Measurements from ENCODE around the gene ACER1.

DNA sequence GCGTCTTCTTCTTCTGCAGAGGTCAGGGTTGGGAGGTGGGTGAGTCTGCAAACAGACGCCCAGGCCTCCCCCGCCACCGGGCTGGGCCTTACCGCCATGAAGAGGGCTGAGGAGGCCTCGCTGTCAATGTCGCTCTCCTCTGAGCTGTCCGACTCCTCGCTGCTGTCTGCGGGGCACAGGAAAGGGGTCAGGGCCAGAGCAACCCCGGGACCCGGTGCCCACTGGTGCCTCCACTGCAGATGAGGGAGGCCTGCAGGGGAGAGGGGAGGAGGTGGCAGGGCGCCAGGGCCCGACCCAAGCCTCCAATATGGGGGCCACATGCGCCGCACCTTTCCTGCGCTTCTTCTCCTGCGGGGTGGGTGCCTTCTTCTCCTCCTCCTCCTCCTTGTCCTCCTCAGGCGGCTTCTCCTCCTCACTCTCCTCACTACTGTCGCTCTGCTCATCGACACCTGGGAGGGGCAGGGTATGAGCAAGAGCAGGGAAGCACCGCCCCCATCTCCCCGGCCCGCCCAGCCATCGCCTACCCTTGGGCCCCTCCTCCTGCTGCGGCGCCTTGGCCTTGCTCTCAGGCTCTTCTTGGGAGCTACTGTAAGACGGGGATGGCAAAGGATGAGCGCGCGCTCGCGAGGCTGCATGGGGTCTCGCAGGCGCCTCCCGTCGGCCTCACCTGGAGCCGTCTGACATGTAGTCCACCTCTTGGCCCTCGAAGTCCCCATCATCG is 47.8 kb upstream of the ACER1 start:
- TF ChIP-seq, protein P1, sequence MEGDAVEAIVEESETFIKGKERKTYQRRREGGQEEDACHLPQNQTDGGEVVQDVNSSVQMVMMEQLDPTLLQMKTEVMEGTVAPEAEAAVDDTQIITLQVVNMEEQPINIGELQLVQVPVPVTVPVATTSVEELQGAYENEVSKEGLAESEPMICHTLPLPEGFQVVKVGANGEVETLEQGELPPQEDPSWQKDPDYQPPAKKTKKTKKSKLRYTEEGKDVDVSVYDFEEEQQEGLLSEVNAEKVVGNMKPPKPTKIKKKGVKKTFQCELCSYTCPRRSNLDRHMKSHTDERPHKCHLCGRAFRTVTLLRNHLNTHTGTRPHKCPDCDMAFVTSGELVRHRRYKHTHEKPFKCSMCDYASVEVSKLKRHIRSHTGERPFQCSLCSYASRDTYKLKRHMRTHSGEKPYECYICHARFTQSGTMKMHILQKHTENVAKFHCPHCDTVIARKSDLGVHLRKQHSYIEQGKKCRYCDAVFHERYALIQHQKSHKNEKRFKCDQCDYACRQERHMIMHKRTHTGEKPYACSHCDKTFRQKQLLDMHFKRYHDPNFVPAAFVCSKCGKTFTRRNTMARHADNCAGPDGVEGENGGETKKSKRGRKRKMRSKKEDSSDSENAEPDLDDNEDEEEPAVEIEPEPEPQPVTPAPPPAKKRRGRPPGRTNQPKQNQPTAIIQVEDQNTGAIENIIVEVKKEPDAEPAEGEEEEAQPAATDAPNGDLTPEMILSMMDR (IDR thresholded peaks at IDR 0.05): no peak
- TF ChIP-seq POLR2A (IDR thresholded peaks at IDR 0.05): no peak
